Pons (tissue), 1 donor: ENCODE measurements around the gene LLCFC1.
"Not testable (repeated sequence)": the region's sequence is repeated elsewhere in the genome, so short reads cannot be mapped to it uniquely, and the experiment has no call there.

Experiments
- DNase-seq: peaks from one replicate; pipeline ENCODE4 v3.0.0-alpha.2; 2016; ENCODE audit warnings: low spot score

LLCFC1 gene

DNA sequence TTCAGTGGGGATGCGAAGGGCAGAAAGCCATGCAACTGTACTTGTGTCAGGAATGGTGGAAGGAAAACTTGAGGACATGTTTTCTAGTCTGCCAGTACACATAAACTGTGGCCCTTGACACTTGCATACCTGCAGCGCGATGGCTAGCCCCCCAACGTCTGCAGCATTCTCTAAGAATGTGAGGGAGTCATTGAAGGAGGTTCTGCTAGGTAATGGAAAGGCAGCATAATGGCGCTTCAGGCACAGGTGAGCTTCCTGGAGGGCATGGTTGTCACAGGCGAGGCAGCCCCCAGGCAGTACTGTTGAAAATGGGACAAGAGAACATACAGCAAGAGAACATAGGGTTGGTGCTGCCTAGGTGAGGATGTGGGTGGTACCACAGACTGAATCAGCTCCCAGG is 3.5 kb downstream of the LLCFC1 start:
- no peak for DNase-seq

GRCh38 chr7:142943706-142944268 is 4.5 kb downstream of the LLCFC1 start:
- DNase-seq, result no peak

GRCh38 chr7:142945001-142945400 is 5.7 kb downstream of the LLCFC1 start:
- DNase-seq, result no peak

DNA sequence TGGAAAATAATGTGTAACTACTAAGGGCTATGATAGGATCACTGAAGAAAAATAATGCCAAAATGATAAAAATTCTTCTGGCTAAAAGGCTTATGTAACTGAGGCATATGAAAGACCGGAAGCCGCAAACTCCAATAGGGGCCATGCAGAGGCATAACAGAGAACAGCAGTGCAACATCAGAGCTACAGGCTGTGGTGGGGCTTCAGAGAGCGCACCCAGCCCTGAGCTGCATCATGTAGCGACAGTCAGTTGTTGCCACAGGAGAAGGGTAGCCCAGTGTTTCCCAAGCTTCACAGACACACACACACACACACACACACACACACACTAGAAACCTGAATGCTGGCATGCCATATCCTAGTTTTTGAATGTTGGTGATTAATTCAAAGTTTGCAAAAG is 9.3 kb downstream of the LLCFC1 start:
- no peak for DNase-seq

GRCh38 chr7:142950235-142950634 is 11.0 kb downstream of the LLCFC1 start:
- DNase-seq, result no peak

- no peak for DNase-seq
These were observed 15.5 kb downstream of the LLCFC1 start for GRCh38 chr7:142954680-142955268.

GRCh38 chr7:142956951-142957623 is 17.8 kb downstream of the LLCFC1 start:
- no peak for DNase-seq

DNA sequence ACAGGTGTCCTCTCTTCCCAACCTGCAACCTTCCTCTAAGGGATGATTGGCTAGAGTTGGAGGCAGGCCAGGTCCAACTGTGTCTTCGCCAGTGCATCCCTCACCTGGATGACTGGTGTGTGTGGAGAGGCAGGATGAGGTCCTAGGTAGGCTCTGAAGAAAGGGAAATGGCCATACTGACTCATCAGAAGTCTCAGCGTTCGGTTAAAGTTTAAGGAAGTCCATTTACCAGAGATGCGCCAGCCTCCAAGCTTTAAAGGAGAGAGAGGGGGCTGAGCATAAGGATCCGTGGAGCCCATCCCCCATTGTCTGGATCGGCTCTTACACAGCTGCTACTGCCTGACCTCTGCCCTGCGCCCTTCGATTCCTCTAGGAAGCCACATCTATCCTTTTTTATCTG is 18.4 kb downstream of the LLCFC1 start:
- DNase-seq, result no peak

DNA sequence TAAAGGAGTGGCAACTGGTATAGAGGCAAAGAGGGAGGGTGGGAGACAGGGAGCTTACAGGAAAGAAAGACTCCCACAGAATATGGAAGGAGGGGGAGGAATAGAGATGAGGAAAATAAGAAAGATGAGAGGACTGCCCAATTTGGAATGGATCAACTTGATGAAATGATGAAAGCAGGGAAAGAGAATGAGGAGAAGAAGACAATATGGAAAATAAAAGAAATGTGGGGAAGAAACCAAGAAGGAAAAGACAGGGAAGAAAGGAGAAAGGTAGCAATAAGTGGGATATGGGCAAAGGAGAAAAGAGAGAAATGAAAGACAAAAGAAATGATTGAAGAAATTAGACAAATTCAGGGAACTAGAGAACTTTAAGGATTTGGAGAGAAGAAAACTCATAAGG is 19.9 kb downstream of the LLCFC1 start:
- no peak for DNase-seq

DNA sequence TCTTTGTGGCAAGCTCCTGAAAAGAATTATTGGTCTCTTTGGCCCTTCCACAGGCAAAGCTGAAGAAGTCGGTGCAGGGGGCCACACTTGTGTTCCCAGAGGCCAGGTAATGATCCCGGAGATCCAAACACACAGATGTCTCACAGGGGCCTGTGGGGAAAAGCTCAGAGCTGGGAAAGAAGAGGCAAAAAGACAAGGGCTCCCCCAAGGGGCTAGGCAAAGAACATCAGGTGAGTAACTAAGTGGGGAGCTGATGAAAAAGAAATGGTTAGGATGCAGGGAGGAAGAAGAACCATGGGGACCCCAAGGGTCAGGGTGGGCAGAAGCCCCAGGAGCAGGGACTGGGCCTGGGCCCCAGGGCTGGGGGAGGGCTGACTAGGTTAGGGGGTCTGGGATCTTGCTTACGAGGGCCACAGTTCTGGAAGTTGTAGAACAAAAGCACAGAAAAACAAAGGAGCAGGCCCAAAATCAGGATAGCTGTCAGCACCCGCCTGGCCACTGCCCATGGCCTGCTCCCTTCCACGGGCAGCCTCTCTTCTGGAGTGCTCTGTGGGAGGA is 21.8 kb downstream of the LLCFC1 start:
- no peak for DNase-seq

DNA sequence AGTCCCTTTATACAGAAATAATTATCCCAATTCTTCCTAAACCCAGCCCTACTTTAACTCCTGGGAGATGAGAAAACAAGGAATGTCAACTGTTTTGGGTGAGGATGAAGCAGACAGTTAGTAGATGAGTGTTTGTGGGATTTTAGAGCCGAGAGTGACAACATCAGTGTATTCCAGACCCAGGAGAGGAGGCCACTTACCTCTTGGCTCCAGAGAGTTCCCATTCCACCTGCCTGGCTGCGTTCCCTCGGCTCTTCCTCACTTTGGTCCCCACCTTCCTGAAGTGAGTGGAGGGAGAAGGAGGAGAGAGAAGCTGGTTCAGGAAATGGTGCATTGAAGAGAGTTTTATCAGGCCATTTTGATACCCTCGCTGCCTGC is 22.3 kb downstream of the LLCFC1 start:
- DNase-seq, result no peak

GRCh38 chr7:142961973-142962926 is 23.0 kb downstream of the LLCFC1 start, which contains the start of gene KEL:
TSS of gene KEL (minus strand) at chr7:142962363. CDS start at chr7:142962206, 157 bp downstream.
- no peak for DNase-seq

DNA sequence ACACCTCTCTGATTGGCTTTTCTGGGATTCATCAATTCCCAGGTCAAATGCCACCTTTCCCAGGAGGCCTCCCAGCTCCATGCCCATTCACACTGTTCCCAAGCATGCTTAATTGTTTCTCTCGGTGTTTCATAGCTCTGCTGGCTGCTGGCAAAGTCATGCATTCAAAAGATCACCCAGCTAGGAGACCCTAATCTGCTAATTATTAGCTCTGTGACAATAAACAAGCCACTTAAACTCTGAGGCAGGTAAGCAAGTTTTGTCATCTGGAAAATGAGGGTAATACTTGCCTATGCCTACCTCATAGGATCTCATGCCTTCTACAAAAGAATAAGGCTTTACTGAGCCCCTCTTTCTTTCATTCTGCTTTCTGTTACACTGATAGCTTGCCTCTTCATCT is 23.7 kb downstream of the LLCFC1 start:
- no peak for DNase-seq

GRCh38 chr7:142963993-142964392 is 24.7 kb downstream of the LLCFC1 start:
- no peak for DNase-seq

DNA sequence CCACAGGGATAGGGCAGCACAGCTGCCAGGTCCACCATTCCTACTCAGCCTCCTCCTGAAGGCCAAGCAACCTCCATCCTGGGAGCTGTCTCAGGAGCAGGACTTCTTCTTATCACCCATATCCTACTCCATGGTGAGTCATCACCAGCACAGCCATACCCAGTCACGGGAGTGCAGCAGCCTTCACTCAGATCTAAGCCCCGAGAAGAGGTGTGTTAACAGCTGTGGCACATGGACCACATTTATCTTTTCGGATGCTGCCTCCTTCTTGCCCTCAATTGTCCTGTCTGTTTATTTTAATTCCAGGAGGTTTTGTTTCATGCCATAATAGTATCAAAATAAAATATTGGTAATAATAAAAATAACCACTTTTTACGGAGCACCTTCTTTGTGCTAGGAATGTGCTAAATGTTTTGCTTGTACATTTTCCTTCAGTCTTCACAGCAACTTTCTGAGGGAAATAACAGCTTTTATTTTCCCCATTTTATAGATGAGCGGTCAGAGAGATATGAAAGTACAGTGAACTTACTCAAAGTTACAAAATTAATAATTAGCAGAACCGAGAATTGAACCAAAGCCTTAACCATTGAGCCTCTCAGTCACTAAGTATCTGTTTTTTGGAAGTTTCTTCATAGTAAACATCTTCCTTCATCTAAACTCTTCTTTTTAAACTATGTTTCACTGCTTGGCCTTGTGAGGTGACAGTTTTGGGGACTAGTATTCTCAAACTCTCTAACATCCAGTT is 25.4 kb downstream of the LLCFC1 start:
- DNase-seq, result no peak

DNA sequence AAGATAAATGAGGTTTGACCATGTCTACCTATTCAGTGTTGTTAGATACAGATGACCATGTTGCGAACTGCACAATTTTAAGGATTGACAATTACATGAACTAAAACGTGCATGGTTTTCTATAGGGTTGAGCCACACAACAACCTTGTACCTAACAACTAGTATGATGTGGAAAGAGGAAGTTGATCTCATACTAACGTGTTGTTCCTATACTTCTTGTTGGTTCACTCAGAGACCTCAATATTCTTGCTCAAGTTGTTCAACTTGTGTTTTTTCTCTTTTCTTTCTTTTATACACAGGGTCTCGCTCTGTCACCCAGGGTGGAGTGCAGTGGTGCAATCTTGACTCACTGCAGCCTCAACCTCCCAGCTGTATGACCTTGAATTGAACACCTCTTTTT is 28.9 kb downstream of the LLCFC1 start:
- no peak for DNase-seq

DNA sequence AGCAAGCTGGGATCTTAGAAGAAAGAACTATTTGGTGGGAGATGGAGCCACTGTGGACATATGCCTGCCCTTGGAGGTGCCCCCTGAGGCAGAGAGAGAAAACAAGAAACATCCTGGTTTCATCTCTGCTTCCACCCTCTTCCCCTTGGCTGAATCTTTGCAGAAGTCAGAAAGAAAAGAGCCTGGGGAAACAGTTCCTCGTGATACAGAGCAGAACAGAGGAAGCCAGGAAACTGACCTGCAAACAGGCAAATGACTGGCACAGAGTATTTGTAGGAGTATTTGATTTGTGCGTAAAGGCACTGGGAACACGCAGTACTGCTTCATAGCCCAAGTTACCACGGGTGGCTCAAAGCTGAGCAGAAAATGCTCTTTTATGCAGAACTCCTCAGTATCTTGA is 29.9 kb downstream of the LLCFC1 start:
- DNase-seq, result peak; percentile 12

DNA sequence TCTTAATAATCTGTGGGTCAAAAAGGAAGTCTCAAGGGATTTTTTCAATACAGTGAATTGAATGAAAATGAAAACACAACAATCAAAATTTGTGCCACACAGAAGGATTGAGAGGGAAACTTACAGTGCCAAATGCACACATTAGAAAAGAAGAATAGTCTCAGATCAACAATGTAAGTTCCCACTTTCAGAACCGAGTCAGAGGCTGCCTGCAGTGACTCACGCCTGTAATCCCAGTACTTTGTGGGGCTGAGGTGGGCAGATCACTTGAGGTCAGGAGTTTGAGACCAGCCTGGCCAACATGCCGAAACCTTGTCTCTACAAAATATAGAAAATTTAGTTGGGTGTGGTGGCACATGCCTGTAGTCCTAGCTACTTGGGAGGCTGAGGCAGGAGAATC is 35.3 kb downstream of the LLCFC1 start:
- no peak for DNase-seq

GRCh38 chr7:142978402-142978801 is 39.1 kb downstream of the LLCFC1 start:
- not testable (repeated sequence) for DNase-seq

- DNase-seq, result no peak
These were observed 44.5 kb downstream of the LLCFC1 start for GRCh38 chr7:142983825-142984224.

DNA sequence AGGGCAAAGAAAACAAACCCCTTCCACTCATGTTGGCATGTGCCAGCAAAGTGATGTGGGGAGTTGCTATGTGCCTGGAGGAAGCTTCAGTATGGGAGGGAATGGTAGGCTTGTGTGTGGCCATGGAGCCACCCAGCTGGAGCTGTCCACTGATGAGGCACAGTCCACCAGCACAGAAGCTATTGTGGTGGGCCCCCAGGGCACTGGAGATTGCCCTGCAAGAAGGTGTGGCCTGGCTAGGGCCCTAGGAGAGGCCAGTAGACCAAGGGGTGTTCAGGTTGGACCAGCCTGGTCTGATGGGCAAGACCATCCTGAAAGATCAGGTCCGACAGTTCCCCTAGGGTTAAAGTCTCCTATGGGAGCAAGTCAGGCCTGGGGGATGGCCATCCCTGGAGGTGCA is 45.0 kb downstream of the LLCFC1 start:
- no peak for DNase-seq
